ENCODE results near the gene PSMB7. TPM values are rescaled to one million over a fixed set of nuclear protein-coding genes. Genes with fewer than 3 reads are reported as not detected.

Gene PSMB7
- total and polyA plus RNA-seq, 4 donors: 86.1 to 194 (median 149) TPM

GRCh38 chr9:124448019-124448418, 32.8 kb upstream of the PSMB7 start:
- no peak for TF ChIP-seq CTCF (IDR thresholded peaks at IDR 0.05; ENCODE audit: control extremely low read depth, extremely low read depth)
- DNase-seq (no peak), ATAC-seq (ENCODE audit: insufficient read depth, low FRiP score) (no peak)
- 80 to 93% methylated on average over 7 of the region's 7 CpGs for WGBS, 2 donors
- H3K9ac ChIP-seq (ENCODE audit: insufficient read depth in 1 of 2, low read length in 2 of 2): no peak overlapping the region
- no peaks in the 10 kb centered on the region for H3K36me3 ChIP-seq (ENCODE audit: control insufficient read depth in 4 of 4, insufficient read depth in 4 of 4, low read length in 4 of 4)
- peaks cover 0 to 10% (median 0%) of the 10 kb centered on the region in 5 donors for H3K4me1 ChIP-seq (ENCODE audit: control insufficient read depth in 5 of 5, insufficient read depth in 5 of 5, low read length in 5 of 5)
- peaks cover 11 to 23% (median 22%) of the 10 kb centered on the region in 3 donors for H3K27me3 ChIP-seq (ENCODE audit: control insufficient read depth in 3 of 3, insufficient read depth in 3 of 3, low read length in 2 of 3)
- no peak overlapping the region for H3K27ac ChIP-seq (ENCODE audit: low read depth in 1 of 2, low read length in 1 of 2)
- H3K9me3 ChIP-seq (ENCODE audit: control insufficient read depth in 4 of 4, insufficient read depth in 3 of 4, low read length in 3 of 4): peaks cover 0 to 15% (median 0%) of the 10 kb centered on the region in 4 donors
- no peak overlapping the region for H3K4me3 ChIP-seq

GRCh38 chr9:124447297-124447661, 32.0 kb upstream of the PSMB7 start:
- H3K36me3 ChIP-seq (ENCODE audit: control insufficient read depth in 4 of 4, insufficient read depth in 4 of 4, low read length in 4 of 4): no peaks in the 10 kb centered on the region
- H3K4me3 ChIP-seq: no peak overlapping the region
- no peak for TF ChIP-seq CTCF (IDR thresholded peaks at IDR 0.05; ENCODE audit: control extremely low read depth, extremely low read depth)
- H3K27ac ChIP-seq (ENCODE audit: low read depth in 1 of 2, low read length in 1 of 2): no peak overlapping the region
- no peak overlapping the region for H3K9ac ChIP-seq (ENCODE audit: insufficient read depth in 1 of 2, low read length in 2 of 2)
- 64 to 68% methylated on average over 4 of the region's 4 CpGs for WGBS, 2 donors
- ATAC-seq (ENCODE audit: insufficient read depth, low FRiP score) (no peak), DNase-seq (no peak)
- H3K9me3 ChIP-seq (ENCODE audit: control insufficient read depth in 4 of 4, insufficient read depth in 3 of 4, low read length in 3 of 4): peaks cover 0 to 13% (median 0%) of the 10 kb centered on the region in 4 donors
- peaks cover 5 to 16% (median 16%) of the 10 kb centered on the region in 3 donors for H3K27me3 ChIP-seq (ENCODE audit: control insufficient read depth in 3 of 3, insufficient read depth in 3 of 3, low read length in 2 of 3)
- peaks cover 0 to 7% (median 0%) of the 10 kb centered on the region in 5 donors for H3K4me1 ChIP-seq (ENCODE audit: control insufficient read depth in 5 of 5, insufficient read depth in 5 of 5, low read length in 5 of 5)

- no peak overlapping the region for H3K9ac ChIP-seq (ENCODE audit: insufficient read depth in 1 of 2, low read length in 2 of 2)
- H3K27me3 ChIP-seq (ENCODE audit: control insufficient read depth in 3 of 3, insufficient read depth in 3 of 3, low read length in 2 of 3): peaks cover 0 to 5% (median 0%) of the 10 kb centered on the region in 3 donors
- ATAC-seq (ENCODE audit: insufficient read depth, low FRiP score) (no peak), DNase-seq (no peak)
- no peaks in the 10 kb centered on the region for H3K36me3 ChIP-seq (ENCODE audit: control insufficient read depth in 4 of 4, insufficient read depth in 4 of 4, low read length in 4 of 4)
- H3K27ac ChIP-seq (ENCODE audit: low read depth in 1 of 2, low read length in 1 of 2): no peak overlapping the region
- H3K4me1 ChIP-seq (ENCODE audit: control insufficient read depth in 5 of 5, insufficient read depth in 5 of 5, low read length in 5 of 5): no peaks in the 10 kb centered on the region
- TF ChIP-seq CTCF (IDR thresholded peaks at IDR 0.05; ENCODE audit: control extremely low read depth, extremely low read depth): no peak
- H3K9me3 ChIP-seq (ENCODE audit: control insufficient read depth in 4 of 4, insufficient read depth in 3 of 4, low read length in 3 of 4): peaks cover 0 to 6% (median 0%) of the 10 kb centered on the region in 4 donors
- no peak overlapping the region for H3K4me3 ChIP-seq
- WGBS, 2 donors: 87 to 88% methylated on average over 3 of the region's 3 CpGs
These were observed 28.9 kb upstream of the PSMB7 start for GRCh38 chr9:124444166-124444565.

- peaks cover 0 to 11% (median 0%) of the 10 kb centered on the region in 4 donors for H3K9me3 ChIP-seq (ENCODE audit: control insufficient read depth in 4 of 4, insufficient read depth in 3 of 4, low read length in 3 of 4)
- H3K27ac ChIP-seq (ENCODE audit: low read depth in 1 of 2, low read length in 1 of 2): no peak overlapping the region
- H3K4me3 ChIP-seq: no peak overlapping the region
- ATAC-seq (ENCODE audit: insufficient read depth, low FRiP score): no peak
- no peaks in the 10 kb centered on the region for H3K36me3 ChIP-seq (ENCODE audit: control insufficient read depth in 4 of 4, insufficient read depth in 4 of 4, low read length in 4 of 4)
- no peaks in the 10 kb centered on the region for H3K4me1 ChIP-seq (ENCODE audit: control insufficient read depth in 5 of 5, insufficient read depth in 5 of 5, low read length in 5 of 5)
- H3K27me3 ChIP-seq (ENCODE audit: control insufficient read depth in 3 of 3, insufficient read depth in 3 of 3, low read length in 2 of 3): peaks cover 0 to 4% (median 0%) of the 10 kb centered on the region in 3 donors
- WGBS, 2 donors: 92 to 94% methylated on average over 2 of the region's 2 CpGs
- H3K9ac ChIP-seq (ENCODE audit: insufficient read depth in 1 of 2, low read length in 2 of 2): no peak overlapping the region
- no peak for TF ChIP-seq CTCF (IDR thresholded peaks at IDR 0.05; ENCODE audit: control extremely low read depth, extremely low read depth)
- no peak for DNase-seq
These were observed 28.4 kb upstream of the PSMB7 start for GRCh38 chr9:124443625-124444024.

All from lung (tissue), 12 donors.